SK-N-MC (cell line): Measurements from ENCODE around the gene SUFU.

Experiments used
- EZH2 ChIP-seq: fragments of 200-600 bp; sonication (generic); IDR thresholded peaks from one replicate; pipeline ENCODE4 v1.6.1; 2017; ENCODE audit warnings: antibody characterized with exemption
- POLR2AphosphoS5 ChIP-seq: IDR thresholded peaks from 2 replicates; pipeline ENCODE4 v1.6.1; 2012; ENCODE audit warnings: mild to moderate bottlenecking, low read depth, low read length, borderline replicate concordance

DNA sequence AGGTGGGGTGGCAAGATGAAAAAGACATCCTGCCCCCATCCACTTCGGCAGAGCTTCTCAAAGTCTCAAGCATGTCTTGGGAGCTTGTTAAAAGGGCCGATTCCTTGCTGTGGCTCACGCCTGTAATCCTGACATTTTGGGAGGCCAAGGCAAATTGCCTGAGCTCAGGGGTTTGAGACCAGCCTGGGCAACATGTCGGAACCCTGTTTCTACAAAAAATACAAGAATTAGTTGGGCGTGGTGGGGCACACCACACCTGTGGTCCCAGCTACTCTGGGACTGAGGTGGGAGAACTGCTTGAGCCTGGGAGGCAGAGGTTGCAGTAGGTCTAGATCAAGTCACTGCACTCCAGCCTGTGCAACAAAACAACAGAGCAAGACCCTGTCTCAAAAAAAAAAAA is 155.0 kb downstream of the SUFU start:
- TF ChIP-seq POLR2AphosphoS5 (no peak), EZH2 (no peak)
